Left ventricle myocardium superior (tissue), 1 donor: ENCODE measurements around the gene SLC4A8. TPM values are rescaled to one million over a fixed set of nuclear protein-coding genes. Genes with fewer than 3 reads are reported as not detected.

Experiments
- ATAC-seq: fragments of 200-7000 bp; cut with Tn5 transposase; one replicate; pipeline ENCODE4 v1.9.1; 2020; ENCODE audit warnings: mild to moderate bottlenecking, moderate library complexity
- DNase-seq: peaks from one replicate; pipeline ENCODE4 v3.0.0-alpha.2; 2020
- intact Hi-C: fragments of 100-400 bp; cut with micrococcal nuclease; formaldehyde crosslinking; loops from one replicate; pipeline ENCODE4 v1.11.0; 2022
- total RNA-seq: library from RNA; stranded (reverse); fragmentation: NEBNext Ultra II Directional; extraction: Animal tissue kit (Norgen Biotek cat#: 25700); gene quantifications from one replicate; pipeline ENCODE4 v1.2.1, GENCODE V29; 2021
- donor health status: DM: no; HTN: yes; CAD: no; lungs with severe emphysema.

Gene SLC4A8
- total RNA-seq, 1 donor from 2014 or later: 0.32 TPM

DNA sequence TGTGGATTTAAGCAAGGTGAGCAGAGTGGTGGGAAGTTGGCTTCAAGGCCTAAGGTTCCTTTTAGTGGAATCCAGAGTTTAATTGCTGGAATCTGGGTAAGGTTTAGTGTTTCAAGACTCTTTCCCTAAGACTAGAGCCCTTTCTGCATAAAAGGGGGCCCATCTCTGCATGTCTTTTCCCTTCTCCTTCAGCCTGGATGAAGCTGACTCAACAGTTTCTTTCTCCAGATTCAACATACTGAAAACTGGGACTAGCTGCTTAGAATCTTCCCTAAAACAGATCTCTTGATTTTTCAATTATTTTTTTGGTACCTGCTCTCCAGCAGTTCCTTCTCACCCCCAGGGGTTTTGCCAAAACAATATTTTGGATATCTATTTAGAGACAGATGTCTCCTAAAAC lies 34.0 kb downstream of the SLC4A8 start:
- DNase-seq: no peak
- ATAC-seq: no peak
- intact Hi-C loops: no loop called here

DNA sequence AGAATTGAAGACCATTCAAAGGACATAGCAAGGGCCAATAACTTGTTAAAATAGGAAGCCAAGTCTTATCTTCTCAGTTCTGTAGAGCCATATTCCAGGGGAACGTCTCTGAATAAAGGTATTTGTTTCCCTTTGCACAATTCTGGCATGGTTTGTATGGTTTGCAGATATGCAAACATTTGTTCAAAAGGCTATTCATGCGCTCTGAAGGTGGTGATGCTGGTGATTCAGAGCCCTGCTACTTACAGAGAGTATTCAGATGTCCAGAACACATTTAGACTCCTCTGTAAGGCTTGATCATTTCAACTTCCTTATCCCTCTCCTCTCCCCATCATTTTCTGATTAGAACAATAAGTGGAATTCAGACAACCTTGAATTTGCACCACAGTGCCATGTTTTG lies 35.9 kb downstream of the SLC4A8 start:
- ATAC-seq: no peak
- intact Hi-C loops: no loop called here
- no peak for DNase-seq

DNA sequence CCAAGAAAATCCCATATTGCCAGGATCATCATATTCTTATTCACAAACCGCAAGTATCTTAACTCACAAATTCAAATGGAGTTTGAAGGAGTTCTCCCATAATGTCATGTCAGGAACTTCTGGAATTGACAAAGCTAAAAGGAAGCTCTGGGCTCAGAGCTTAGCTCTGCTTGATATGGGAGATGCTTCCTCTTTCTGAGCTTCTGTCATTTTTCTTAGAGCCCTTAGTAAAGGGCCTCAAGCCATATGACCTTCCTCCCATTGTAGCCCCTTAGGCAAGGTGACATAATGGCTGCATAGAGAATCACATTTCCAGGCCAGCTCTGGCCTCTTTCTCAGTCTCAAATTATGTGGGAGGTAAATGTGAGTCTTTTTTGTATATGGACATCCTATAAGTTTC lies 40.9 kb downstream of the SLC4A8 start:
- DNase-seq (no peak), ATAC-seq (no peak)
- intact Hi-C loops: no loop called here

DNA sequence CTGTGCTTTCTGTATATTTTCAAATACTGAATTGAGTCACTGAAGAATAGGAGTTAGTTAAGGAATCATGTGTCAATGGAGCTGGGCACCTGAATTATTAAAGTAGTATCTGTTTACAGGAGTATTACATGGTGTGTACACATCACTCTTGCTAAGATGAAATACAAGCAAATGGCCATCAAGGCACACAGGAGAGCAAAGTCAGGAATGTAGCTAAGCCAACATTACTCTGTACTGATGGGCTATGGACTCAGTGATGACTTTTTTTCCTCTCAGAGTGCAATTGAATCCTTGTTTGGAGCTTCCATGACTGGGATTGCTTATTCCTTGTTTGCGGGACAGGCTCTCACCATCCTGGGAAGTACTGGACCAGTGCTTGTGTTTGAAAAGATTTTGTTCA lies 45.5 kb downstream of the SLC4A8 start:
- DNase-seq (no peak), ATAC-seq (no peak)
- intact Hi-C loops: no loop called here

DNA sequence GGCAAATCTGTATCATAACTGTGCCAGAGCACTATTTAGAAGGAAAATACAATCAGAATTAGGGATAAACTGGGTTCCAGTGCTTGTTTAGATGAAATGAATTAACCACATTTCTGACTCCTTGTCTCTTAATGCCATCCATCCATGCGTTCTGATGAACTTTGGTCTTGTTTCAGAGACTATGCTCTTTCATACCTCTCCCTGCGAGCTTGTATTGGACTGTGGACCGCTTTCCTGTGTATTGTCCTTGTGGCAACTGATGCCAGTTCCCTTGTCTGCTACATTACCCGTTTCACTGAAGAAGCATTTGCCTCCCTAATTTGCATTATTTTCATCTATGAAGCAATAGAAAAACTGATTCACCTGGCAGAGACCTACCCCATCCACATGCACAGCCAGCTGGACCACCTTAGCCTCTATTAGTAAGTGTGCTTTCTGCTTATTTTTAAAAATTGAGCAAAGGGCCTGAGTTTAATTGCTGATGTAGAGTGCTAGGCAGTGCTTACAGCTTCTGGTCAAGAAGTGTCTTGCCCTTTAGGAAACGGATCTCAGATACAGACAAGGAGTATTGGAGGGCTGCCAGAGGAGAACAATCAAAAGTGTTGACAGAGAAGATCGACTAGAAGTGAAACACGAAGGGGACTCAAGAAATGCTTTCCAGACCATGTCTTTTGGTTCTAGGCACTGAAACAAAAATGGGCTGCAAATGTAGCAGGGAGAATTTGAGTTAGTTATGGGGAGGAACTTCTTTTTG lies 46.7 kb downstream of the SLC4A8 start:
- DNase-seq: no peak
- intact Hi-C loops: no loop called here
- no peak for ATAC-seq

DNA sequence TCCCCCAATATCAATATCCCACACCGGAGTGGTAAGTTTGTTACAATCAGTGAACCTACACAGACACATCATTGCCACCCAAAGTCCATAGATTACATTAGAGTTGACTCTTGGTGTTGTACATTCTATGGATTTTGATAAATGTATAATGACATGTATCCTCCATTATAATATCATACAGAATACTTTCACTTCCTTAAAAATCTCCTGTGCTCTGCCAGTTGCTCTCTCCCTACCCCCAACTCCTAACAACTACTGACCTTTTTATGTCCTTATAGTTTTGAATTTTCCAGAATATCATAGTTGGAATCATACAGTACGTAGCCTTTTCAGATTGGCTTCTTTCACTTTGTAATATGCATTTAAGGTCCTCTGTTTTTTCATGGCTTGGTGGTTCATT lies 48.4 kb downstream of the SLC4A8 start:
- DNase-seq (no peak), ATAC-seq (no peak)
- intact Hi-C loops: no loop called here

DNA sequence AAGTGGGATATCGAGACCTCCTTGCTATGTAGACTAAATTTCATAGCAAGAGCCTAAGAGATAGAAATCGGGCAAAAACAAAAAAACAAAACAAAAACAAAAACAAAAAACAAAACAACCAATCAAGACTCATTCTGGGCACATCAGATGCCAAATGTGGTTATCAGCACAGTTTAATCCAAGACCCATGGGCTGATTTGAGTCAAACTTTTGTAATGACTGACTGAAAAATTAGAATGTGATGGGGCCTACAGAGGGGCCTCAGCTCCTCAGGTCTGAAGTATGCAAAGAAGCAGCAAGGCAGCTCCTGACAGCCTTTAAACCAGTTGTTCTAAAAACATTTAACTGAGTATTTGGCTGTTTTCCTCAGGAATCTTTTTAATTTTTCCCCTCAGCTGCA lies 49.3 kb downstream of the SLC4A8 start:
- DNase-seq (no peak), ATAC-seq (no peak)
- intact Hi-C loops: no loop called here

DNA sequence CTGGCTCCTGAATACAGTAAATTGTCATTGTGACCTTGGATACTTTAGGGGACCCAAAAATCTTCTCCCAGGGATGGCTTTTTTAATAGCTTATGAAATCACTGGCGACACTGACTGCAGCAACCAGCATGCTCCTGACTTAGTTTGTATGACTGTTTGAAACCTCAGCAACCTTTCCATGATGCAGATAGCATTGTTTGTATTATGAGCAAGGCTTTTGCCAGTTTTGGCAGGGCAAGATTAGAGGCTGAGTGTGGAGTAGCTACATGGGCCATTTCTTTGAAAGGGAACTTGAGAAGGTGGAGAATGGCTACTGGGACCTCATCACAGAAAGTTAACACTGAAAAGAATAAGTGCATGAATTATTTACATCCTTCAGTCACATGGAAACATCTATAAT lies 50.9 kb downstream of the SLC4A8 start:
- intact Hi-C loops: no loop called here
- ATAC-seq: no peak

DNA sequence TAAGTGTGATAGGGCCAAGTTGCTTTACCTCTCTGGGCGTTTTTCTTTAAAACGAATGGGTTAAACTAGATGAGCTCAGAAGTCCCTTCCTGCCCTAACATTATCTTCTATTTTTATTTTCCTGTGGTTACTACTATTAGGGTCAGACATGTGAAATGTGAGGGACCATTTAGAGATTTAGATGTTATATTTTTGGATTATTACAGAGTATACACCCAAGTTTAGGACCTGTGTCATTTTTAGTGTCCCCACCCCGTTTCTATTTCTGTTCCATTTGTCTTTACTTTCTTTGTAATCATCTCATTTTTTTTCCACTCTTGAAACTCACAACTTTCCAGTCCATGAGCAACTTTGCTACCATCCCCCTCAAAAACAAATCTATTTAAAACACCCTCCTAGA lies 56.3 kb downstream of the SLC4A8 start:
- DNase-seq (no peak), ATAC-seq (no peak)
- intact Hi-C loops: no loop called here

More for the DNA sequence above, 50.9 kb downstream of the SLC4A8 start:
- DNase-seq: no peak

DNA sequence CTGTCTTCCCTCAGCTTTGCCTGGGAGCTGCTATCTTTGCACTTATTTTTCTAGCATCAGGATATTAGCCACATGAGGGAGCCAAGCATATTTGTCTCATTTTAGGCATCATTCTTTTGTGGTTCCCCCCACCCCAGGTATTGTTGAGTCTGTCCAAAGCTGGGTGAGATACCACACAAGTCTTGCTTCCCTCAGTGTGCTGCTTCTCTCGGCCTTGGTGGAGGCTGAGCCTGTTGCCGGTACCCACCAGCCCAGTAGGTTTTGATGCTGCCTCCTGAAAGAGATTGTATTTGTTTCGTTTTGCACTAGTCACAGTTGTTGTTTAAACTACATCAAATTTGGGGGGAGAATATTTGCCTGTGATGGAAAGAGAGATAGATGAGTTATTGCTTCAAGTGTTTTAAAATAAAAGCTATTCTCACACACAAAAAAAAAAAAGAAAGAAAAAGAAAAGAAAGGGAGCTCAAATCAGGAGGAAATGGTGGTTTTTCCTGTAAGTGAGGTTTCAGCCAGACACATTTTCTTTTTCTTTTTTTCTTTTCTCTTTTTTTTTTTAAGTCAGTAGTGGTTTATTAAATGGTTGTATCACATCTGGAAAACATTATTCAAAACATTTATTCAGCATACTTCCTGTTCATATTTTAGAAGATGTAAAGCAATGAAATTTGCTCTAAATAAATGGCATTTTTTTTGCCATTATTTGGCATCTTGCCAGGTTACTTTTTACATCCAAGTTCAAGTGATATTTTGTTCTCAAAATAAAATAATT lies 58.5 kb downstream of the SLC4A8 start:
- ATAC-seq (no peak), DNase-seq (no peak)
- intact Hi-C loops: no loop called here

DNA sequence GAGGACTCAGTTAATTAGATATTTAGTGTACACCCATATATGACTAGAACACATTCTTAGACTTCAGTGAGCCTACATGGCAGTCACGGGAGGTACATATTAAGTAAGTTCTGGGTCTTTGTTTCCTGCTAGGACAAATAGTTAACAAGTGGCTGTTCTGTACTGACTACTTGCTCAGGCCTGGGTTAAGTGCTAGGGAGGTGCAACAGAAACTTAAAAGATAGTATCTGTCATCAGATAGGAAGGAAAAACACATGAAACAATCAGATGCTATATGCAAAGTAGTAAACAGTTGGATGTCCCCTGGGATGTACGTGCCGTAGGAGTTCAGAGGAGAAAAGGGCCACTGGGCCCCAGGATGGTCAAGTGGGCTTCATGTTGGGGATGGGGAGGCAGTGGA lies 59.5 kb downstream of the SLC4A8 start:
- DNase-seq (no peak), ATAC-seq (no peak)
- intact Hi-C loops: no loop called here

DNA sequence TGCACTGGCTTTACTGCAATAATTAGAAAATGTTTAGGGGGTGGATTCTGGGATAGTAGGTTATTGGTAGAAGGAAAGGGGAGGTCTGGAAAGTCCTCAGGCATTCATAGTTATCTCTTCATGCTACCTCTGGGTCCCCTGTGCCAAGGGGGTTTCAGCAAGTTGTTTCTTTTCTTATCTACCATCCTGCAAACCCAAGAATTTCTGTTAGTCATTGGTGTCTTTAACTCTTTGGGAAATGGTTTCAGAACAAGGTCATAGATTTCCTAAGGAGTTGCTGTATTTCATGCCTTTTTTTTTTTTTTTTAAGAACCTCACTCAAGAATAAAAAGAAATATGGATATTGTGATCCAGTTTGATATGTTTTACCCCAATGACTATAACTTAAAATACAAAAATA lies 63.6 kb downstream of the SLC4A8 start:
- ATAC-seq (no peak), DNase-seq (no peak)
- intact Hi-C loops: no loop called here

DNA sequence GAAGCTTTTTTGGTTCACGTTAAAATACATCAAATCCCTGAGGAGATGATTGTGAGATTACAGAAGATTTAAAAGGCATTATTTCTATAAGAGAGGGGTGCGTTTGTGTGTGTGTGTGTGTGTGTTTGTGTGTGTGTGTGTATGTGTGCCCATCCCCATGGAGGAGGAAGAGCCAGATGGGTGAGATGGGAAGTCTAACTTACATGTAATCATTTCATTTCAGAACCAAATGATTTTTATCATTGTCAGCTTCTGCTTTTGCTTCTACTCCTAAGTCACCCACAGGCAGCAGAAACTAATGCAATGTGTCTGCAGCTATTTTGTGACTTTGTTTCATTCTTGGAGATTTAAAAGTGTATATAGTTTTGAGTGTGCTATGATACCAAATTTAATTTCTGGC lies 68.7 kb downstream of the SLC4A8 start:
- DNase-seq (no peak), ATAC-seq (no peak)
- intact Hi-C loops: no loop called here

DNA sequence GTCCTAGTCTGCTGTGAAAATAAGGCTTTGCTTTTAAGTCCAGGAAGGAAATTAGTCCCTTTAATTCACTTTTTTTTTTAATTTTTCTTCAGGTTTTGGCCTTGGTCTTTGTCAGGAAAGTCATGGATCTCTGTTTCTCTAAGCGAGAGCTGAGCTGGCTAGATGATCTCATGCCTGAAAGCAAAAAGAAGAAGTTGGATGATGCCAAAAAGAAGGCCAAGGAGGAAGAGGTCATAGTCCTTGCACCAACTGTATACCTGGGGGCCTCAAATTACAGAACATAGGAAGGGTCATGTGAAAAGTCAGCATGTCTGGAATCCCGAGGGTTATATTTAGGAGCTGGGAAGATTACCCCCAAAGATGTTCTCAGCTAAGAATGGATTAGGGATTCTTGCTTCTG lies 72.3 kb downstream of the SLC4A8 start:
- intact Hi-C loops: no loop called here
- ATAC-seq: no peak
- no peak for DNase-seq

DNA sequence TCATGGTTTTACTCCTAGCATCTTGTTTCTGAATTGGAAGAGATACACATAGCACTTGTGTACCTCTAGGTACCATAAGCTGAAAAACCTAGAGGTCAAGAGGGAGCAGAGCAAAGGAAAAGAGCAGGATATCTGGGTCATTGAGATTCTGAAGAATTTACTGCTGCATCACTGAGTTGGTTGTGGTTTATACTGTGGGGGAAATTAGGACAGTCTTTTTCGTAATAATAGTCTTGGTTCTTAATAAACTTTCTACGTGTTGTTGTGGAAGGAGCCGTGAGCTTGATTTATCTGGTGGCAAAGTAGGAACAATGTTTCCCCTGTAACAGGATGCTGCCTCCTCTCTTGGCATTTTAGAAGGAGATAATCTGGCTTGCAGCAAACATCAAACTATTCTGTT lies 80.2 kb downstream of the SLC4A8 start:
- intact Hi-C loops: no loop called here
- ATAC-seq (no peak), DNase-seq (no peak)

DNA sequence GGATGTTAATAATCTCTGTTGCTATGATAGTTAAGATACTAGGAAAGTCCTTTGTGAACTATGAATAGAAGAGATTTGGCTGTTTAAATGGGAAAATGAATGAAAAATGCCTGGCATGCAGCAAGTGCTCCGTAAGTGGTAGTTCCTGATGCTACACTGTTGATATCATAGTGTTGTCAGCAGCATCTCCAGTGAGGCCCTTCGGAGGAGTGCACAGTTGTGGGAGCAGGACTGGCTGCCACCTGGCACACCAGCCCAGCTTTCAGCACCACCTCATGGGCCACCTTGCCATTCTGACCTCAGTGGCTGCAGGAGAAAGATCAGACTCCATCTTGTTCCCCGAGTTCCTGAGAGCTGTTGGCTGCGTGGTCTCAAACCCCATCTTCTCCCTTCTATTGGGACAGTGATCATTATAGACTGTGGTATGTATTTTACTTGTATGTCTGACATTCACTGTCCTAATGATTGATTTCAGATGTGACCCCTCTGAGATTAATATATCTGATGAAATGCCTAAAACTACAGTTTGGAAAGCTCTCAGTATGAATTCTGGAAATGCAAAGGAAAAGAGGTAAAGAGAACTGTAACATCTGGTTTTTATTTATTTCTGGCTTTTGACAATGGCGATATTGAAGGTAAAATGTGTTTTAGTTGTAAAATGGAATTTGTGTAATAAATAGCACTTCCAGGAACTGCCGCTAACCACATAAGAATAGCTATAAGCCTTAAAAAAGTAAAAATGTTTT lies 80.9 kb downstream of the SLC4A8 start:
- ATAC-seq (no peak), DNase-seq (no peak)
- intact Hi-C loops: no loop called here

DNA sequence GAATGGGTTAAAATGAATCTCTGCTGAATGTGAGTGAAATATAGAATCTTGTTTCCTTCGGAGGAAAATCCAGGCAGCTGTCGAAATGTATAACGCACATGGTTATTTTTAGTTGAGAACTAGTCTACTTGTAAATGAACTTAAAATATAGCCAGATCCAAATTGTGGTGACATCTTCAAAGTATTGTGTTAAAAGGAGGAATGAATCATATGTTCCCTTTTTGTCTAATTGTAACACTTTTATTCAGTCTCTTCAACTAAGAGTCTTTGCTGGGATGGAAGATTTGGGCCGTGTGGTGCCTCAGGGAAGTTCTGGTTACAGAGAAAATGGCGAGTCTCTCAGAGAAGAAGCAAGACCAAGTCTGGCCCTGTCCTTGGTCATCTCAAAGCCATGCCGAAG lies 82.5 kb downstream of the SLC4A8 start:
- intact Hi-C loops: no loop called here
- DNase-seq (no peak), ATAC-seq (no peak)

DNA sequence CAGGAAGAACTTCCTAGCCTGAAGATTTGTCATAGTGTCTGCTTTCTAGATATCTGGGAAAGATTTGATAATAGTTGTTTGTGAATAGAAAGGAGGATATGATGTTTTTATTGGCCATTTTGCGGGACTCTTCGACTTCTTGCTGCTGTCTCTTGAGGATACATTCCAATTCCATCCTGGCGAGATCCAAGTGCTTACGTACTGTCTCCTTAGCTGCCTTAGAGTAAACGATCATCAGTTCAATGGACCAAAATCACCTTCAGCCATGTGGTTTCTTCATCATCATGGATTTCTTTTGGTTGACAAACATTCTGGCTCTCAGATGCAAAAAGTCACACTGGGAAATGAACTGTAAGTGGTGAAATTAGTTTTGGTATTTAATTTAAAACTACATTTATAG lies 83.7 kb downstream of the SLC4A8 start:
- intact Hi-C loops: no loop called here
- DNase-seq (no peak), ATAC-seq (no peak)

DNA sequence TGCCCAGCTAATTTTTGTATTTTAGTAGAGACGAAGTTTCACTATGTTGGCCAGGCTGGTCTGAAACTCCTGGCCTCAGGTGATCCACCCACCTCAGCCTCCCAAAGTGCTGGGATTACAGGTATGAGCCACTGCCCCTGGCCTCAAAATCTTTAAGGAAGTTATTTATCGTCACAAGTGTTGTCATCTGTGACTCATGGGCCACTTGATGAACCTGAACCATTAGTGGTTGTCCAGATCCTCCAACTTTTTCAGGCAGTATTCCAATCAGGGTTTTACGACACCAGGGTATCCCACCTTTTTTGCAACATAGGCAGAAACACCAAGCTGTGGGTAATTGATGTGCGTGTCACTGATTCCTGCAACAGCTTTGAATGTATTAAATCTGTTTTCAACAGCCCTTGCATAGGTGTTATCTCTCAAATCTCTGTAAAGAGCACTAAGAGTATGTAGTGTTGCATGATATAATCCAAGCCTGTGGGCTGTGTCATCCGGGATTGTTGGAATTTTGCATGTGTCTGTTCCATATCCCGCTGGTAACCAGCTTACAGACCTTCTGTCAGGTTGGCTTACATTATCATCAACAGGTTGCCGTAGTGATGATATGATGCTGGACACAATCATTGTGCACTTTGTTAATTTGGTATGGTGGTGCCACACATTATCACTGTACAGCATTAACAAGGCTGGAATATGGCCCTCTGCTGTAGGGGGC lies 87.1 kb downstream of the SLC4A8 start:
- no peak for DNase-seq
- intact Hi-C loops: no loop called here
- no peak for ATAC-seq

DNA sequence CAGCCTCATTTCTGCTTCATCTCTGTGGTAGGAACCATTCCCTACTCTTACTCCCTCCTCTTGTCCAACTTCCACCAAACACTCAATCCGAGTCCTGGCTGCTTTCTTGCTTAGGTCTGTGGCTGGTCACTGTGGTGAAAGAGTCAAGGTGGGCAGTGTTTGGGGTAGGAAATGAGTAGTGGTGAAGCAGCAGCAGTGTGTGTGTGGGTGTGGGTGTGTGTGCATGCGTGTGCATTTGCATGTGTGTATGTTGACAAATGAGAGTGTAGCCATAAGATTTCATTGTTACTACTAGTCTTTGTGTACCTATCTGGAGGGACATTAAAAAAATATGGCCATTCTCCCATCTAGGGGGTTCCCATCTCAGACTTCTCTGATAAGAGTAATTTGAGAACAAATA lies 87.8 kb downstream of the SLC4A8 start:
- intact Hi-C loops: no loop called here
- no peak for DNase-seq
- no peak for ATAC-seq
